Iris pigment epithelial cell (primary cell): ENCODE data around the gene ST8SIA5.

Experiments
- DNase-seq: peaks from one replicate; pipeline ENCODE4 v3.0.0-alpha.2; 2011; ENCODE audit warnings: low read depth

Gene ST8SIA5

GRCh38 chr18:46668694-46669093 lies 88.2 kb downstream of the ST8SIA5 start:
- no peak for DNase-seq

GRCh38 chr18:46668135-46668534 lies 88.7 kb downstream of the ST8SIA5 start:
- DNase-seq, result no peak

- DNase-seq, result no peak
Observed at GRCh38 chr18:46663539-46663938, 93.3 kb downstream of the ST8SIA5 start.

GRCh38 chr18:46660957-46661749 lies 95.7 kb downstream of the ST8SIA5 start:
- DNase-seq, result peak; percentile 30

GRCh38 chr18:46659484-46659883 lies 97.4 kb downstream of the ST8SIA5 start:
- no peak for DNase-seq

- DNase-seq, result no peak
Observed at GRCh38 chr18:46657115-46657955, 99.5 kb downstream of the ST8SIA5 start, which contains the start of gene LOXHD1. TSS of gene LOXHD1 (minus strand) at chr18:46657220. CDS start at chr18:46657033, 187 bp downstream.

GRCh38 chr18:46656326-46657114 lies 100.3 kb downstream of the ST8SIA5 start:
- no peak for DNase-seq

- no peak for DNase-seq
Observed at GRCh38 chr18:46652372-46652771, 104.5 kb downstream of the ST8SIA5 start.

- no peak for DNase-seq
Observed at GRCh38 chr18:46650681-46651080, 106.2 kb downstream of the ST8SIA5 start.

- DNase-seq, result no peak
Observed at GRCh38 chr18:46649071-46649862, 107.6 kb downstream of the ST8SIA5 start.

- DNase-seq, result no peak
Observed at GRCh38 chr18:46646468-46646867, 110.4 kb downstream of the ST8SIA5 start.

GRCh38 chr18:46642561-46642960 lies 114.3 kb downstream of the ST8SIA5 start:
- no peak for DNase-seq

- no peak for DNase-seq
Observed at GRCh38 chr18:46641917-46642316, 114.9 kb downstream of the ST8SIA5 start.

- DNase-seq, result no peak
Observed at GRCh38 chr18:46639386-46639785, 117.5 kb downstream of the ST8SIA5 start.

GRCh38 chr18:46636040-46636630 lies 120.7 kb downstream of the ST8SIA5 start:
- DNase-seq, result no peak

GRCh38 chr18:46632401-46633071 lies 124.3 kb downstream of the ST8SIA5 start:
- peak; percentile 57 for DNase-seq

- DNase-seq, result no peak
Observed at GRCh38 chr18:46630991-46631390, 125.9 kb downstream of the ST8SIA5 start.

- DNase-seq, result no peak
Observed at GRCh38 chr18:46630160-46630559, 126.7 kb downstream of the ST8SIA5 start.

- no peak for DNase-seq
Observed at GRCh38 chr18:46629361-46629760, 127.5 kb downstream of the ST8SIA5 start.

- no peak for DNase-seq
Observed at GRCh38 chr18:46628206-46628605, 128.6 kb downstream of the ST8SIA5 start.
